DND-41 (cell line): ENCODE measurements around the gene TWF2.
"Not testable (repeated sequence)": the region's sequence is repeated elsewhere in the genome, so short reads cannot be mapped to it uniquely, and the experiment has no call there.

Source experiments
- ATAC-seq: fragments of 200-7000 bp; cut with Tn5 transposase; 3 replicates; pipeline ENCODE4 v1.9.1; 2021; ENCODE audit warnings: low read depth; ENCODE audit not compliant: insufficient read depth
- DNase-seq: peaks from one replicate; pipeline ENCODE4 v3.0.0-alpha.2; 2020
- H2AFZ ChIP-seq: 2 replicates; pipeline ENCODE4 v1.6.0; 2012; ENCODE audit warnings: low read depth, low read length
- H3K27ac ChIP-seq: 2 replicates; pipeline ENCODE4 v1.5.1; 2012; ENCODE audit warnings: low read length, inconsistent platforms
- H3K27me3 ChIP-seq: fragments of 200-600 bp; sonication (generic); 2 replicates; pipeline ENCODE4 v1.6.0; 2012; ENCODE audit warnings: low read length, mild to moderate bottlenecking, inconsistent platforms; ENCODE audit not compliant: insufficient read depth, poor library complexity
- H3K36me3 ChIP-seq: 2 replicates; pipeline ENCODE4 v1.5.1; 2012; ENCODE audit warnings: low read length, inconsistent platforms; ENCODE audit not compliant: insufficient read depth
- H3K4me1 ChIP-seq: 2 replicates; pipeline ENCODE4 v1.5.1; 2012; ENCODE audit warnings: mild to moderate bottlenecking, low read length; ENCODE audit not compliant: insufficient read depth
- H3K4me2 ChIP-seq: 2 replicates; pipeline ENCODE4 v1.6.0; 2012; ENCODE audit warnings: mild to moderate bottlenecking, moderate library complexity, low read length, inconsistent platforms; ENCODE audit not compliant: insufficient read depth
- H3K4me3 ChIP-seq, 2 experiments: fragments of 200-600 bp in 1 of 2; shearing (Covaris generic) in 1 of 2; 2 replicates each; pipeline ENCODE4 v1.5.1; 2012 to 2016; ENCODE audit warnings: inconsistent platforms in 2 of 2, low read length in 2 of 2, mild to moderate bottlenecking in 2 of 2, low read depth in 1 of 2, moderate library complexity in 1 of 2
- H3K79me2 ChIP-seq: 2 replicates; pipeline ENCODE4 v1.6.0; 2012; ENCODE audit warnings: low read length, inconsistent platforms; ENCODE audit not compliant: insufficient read depth
- H3K9ac ChIP-seq: 2 replicates; pipeline ENCODE4 v1.6.0; 2012; ENCODE audit warnings: low read depth, mild to moderate bottlenecking, inconsistent platforms, low read length, moderate library complexity
- H3K9me3 ChIP-seq: 2 replicates; pipeline ENCODE4 v1.5.1; 2012; ENCODE audit warnings: low read length, moderate library complexity, mild to moderate bottlenecking, inconsistent platforms; ENCODE audit not compliant: insufficient read depth, severe bottlenecking
- H4K20me1 ChIP-seq: 2 replicates; pipeline ENCODE4 v1.6.0; 2012; ENCODE audit warnings: low read length; ENCODE audit not compliant: insufficient read depth
- EZH2 ChIP-seq: IDR thresholded peaks from 3 replicates; pipeline ENCODE4 v1.6.1; 2012; ENCODE audit warnings: borderline replicate concordance, low read depth, mild to moderate bottlenecking, moderate library complexity, low read length, inconsistent platforms; ENCODE audit not compliant: severe bottlenecking
- TF ChIP-seq, protein P1 (sequence below): IDR thresholded peaks from 2 replicates; pipeline ENCODE4 v1.5.1; 2012; ENCODE audit warnings: borderline replicate concordance, low read length, moderate library complexity, mild to moderate bottlenecking; ENCODE audit not compliant: poor library complexity, severe bottlenecking; ENCODE audit errors: extremely low read depth

TWF2 gene

GRCh38 chr3:52277071-52277964 lies 38.4 kb upstream of the TWF2 start:
- Histone ChIP-seq H3K36me3 (peaks cover 48% of the 10 kb centered on the region), H3K27me3 (no peaks in the 10 kb centered on the region), H3K4me3 (peak overlapping the region; percentile 87 to 96), H3K4me1 (peaks cover 53% of the 10 kb centered on the region), H3K27ac (peak overlapping the region; percentile 92), H3K4me2 (peak overlapping the region; percentile 94), H2AFZ (peak overlapping the region; percentile 61), H4K20me1 (peaks cover 49% of the 10 kb centered on the region), H3K79me2 (peaks cover 68% of the 10 kb centered on the region), H3K9me3 (no peaks in the 10 kb centered on the region), H3K9ac (peak overlapping the region; percentile 79)
- TF ChIP-seq, protein P1, sequence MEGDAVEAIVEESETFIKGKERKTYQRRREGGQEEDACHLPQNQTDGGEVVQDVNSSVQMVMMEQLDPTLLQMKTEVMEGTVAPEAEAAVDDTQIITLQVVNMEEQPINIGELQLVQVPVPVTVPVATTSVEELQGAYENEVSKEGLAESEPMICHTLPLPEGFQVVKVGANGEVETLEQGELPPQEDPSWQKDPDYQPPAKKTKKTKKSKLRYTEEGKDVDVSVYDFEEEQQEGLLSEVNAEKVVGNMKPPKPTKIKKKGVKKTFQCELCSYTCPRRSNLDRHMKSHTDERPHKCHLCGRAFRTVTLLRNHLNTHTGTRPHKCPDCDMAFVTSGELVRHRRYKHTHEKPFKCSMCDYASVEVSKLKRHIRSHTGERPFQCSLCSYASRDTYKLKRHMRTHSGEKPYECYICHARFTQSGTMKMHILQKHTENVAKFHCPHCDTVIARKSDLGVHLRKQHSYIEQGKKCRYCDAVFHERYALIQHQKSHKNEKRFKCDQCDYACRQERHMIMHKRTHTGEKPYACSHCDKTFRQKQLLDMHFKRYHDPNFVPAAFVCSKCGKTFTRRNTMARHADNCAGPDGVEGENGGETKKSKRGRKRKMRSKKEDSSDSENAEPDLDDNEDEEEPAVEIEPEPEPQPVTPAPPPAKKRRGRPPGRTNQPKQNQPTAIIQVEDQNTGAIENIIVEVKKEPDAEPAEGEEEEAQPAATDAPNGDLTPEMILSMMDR: no peak
- no peak for TF ChIP-seq EZH2
- DNase-seq (peak; percentile 72), ATAC-seq (peak; percentile 56)

DNA sequence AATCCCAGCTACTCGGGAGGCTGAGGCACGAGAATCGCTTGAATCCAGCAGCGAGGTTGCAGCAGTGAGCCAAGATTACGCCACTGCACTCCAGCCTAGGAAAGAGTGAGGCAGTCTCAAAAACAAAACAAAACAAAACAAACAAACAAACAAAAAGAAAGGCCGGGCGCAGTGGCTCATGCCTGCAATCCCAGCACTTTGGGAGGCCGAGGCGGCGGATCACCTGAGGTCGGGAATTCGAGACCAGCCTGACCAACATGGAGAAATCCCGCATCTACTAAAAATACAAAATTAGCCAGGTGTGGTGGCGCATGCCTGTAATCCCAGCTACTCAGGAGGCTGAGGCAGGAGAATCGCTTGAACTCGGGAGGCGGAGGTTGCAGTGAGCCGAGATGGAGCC lies 35.8 kb upstream of the TWF2 start:
- H3K4me3 ChIP-seq, DNase-seq, H3K27me3 ChIP-seq, H3K9ac ChIP-seq, H3K9me3 ChIP-seq, H2AFZ ChIP-seq, H3K27ac ChIP-seq, ATAC-seq: not testable (repeated sequence)
- Histone ChIP-seq H3K4me2 (peak overlapping the region; percentile 94), H3K4me1 (peaks cover 53% of the 10 kb centered on the region), H4K20me1 (peaks cover 72% of the 10 kb centered on the region), H3K36me3 (peaks cover 72% of the 10 kb centered on the region), H3K79me2 (peaks cover 94% of the 10 kb centered on the region)

GRCh38 chr3:52272831-52273230 lies 33.9 kb upstream of the TWF2 start:
- no peak overlapping the region for H3K27ac ChIP-seq
- H3K27me3 ChIP-seq: no peaks in the 10 kb centered on the region
- ATAC-seq (no peak), DNase-seq (no peak)
- peaks cover 99% of the 10 kb centered on the region for H3K79me2 ChIP-seq
- H3K36me3 ChIP-seq: peaks cover 89% of the 10 kb centered on the region
- H3K4me2 ChIP-seq: peak overlapping the region; percentile 36; the same call in 1 of the 2 replicates
- peaks cover 87% of the 10 kb centered on the region for H4K20me1 ChIP-seq
- TF ChIP-seq EZH2: no peak
- TF ChIP-seq, protein P1: no peak
- no peak overlapping the region for H3K4me3 ChIP-seq
- peaks cover 43% of the 10 kb centered on the region for H3K4me1 ChIP-seq
- no peak overlapping the region for H2AFZ ChIP-seq
- no peaks in the 10 kb centered on the region for H3K9me3 ChIP-seq
- H3K9ac ChIP-seq: 0 out of 2 replicates have a peak overlapping the region, but pooled peaks have one; percentile 6

GRCh38 chr3:52272172-52272571 lies 33.2 kb upstream of the TWF2 start:
- H3K4me3 ChIP-seq, H3K27me3 ChIP-seq, DNase-seq, H3K27ac ChIP-seq, ATAC-seq, H3K9ac ChIP-seq, H3K9me3 ChIP-seq, H3K4me2 ChIP-seq, H2AFZ ChIP-seq: not testable (repeated sequence)
- peaks cover 88% of the 10 kb centered on the region for H4K20me1 ChIP-seq
- H3K36me3 ChIP-seq: peaks cover 90% of the 10 kb centered on the region
- peaks cover 99% of the 10 kb centered on the region for H3K79me2 ChIP-seq
- peaks cover 41% of the 10 kb centered on the region for H3K4me1 ChIP-seq
